Bronchial epithelial cell (primary cell): ENCODE measurements around the gene MTA1. TPM values are rescaled to one million over a fixed set of nuclear protein-coding genes. Genes with fewer than 3 reads are reported as not detected.

Experiments
- DNase-seq: peaks from one replicate; pipeline ENCODE4 v3.0.0-alpha.2; 2010; ENCODE audit warnings: low read depth
- FAIRE-seq: peaks from 2 replicates; lab custom pipeline; 2011; peaks lifted over from hg19 to GRCh38; lab: Jason Lieb, UNC
- H3K27me3 ChIP-seq: 2 replicates; pipeline ENCODE4 v1.5.1; 2011; ENCODE audit warnings: low read length; ENCODE audit not compliant: control insufficient read depth, insufficient read depth
- H3K36me3 ChIP-seq: 2 replicates; pipeline ENCODE4 v1.5.1; 2011; ENCODE audit warnings: low read length; ENCODE audit not compliant: control insufficient read depth, insufficient read depth
- H3K4me3 ChIP-seq: 2 replicates; pipeline ENCODE4 v1.5.1; 2011; ENCODE audit warnings: mild to moderate bottlenecking, low read depth, low read length, control low read depth
- total RNA-seq: library from RNA; depleted of rRNA; stranded (reverse); fragments of >200 nt; gene quantifications from 2 replicates; pipeline ENCODE4 v1.2.1, GENCODE V29; 2014
- TF ChIP-seq, protein P1 (sequence below): IDR thresholded peaks from 2 replicates; pipeline ENCODE4 v1.5.1; 2011; ENCODE audit warnings: mild to moderate bottlenecking, moderate library complexity, low read length, control low read depth, inconsistent platforms; ENCODE audit not compliant: insufficient read depth, severe bottlenecking

MTA1 gene
- total RNA-seq, 1 donor from 2014 or later = 25.5 TPM

DNA sequence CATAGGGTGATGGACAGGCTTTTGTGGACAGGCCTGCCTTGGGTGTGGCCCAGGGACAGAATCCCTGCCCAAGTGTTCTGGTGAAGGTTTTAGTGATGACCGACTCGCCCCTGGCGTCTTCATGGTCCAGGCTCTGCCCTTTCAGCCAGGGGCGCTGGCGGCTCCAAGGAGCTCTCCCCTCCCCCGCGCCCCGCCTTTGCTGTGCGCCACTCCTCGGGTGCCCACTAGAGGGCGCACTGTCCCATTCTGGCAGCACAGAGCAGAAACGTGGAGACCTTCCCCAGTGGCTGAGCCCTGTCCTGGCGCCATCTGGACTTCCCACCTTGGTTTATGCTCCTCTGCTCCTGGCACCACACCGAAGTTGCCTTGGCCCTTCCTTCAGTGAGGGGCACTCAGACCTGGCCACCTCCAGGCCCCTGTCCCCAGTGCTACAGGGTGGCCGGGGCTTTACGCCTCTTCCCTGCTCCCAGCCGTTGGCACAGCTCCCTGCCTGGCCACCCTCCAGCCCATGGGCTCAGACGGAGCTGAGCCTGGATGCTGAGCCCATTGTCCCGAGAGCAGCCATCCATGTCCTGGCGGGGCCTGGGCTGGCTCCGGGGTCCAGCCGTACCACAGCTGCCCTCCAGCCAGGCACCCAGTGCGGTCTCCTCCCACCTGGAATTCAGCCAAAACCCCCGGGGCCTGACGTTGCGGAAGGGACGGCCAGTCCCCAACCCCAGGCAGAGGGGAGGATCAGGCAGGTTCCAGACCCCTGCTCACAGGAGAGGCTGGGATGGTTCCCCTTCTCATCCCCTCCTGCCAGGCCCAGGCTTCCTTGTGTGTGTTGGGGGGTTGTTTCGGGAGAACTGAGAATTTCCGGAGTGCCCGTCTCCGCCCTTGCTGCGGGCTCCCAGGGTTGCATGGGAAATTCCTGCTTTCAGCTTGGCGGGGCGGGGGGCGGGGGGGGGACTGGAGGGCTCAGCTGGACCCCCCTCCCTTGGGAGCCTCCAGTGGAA, 61.5 kb downstream of the MTA1 start:
- H3K4me3 ChIP-seq = peak overlapping the region; percentile 19
- FAIRE-seq = no peak
- peaks cover 1% of the 10 kb centered on the region for H3K36me3 ChIP-seq
- TF ChIP-seq, protein P1, sequence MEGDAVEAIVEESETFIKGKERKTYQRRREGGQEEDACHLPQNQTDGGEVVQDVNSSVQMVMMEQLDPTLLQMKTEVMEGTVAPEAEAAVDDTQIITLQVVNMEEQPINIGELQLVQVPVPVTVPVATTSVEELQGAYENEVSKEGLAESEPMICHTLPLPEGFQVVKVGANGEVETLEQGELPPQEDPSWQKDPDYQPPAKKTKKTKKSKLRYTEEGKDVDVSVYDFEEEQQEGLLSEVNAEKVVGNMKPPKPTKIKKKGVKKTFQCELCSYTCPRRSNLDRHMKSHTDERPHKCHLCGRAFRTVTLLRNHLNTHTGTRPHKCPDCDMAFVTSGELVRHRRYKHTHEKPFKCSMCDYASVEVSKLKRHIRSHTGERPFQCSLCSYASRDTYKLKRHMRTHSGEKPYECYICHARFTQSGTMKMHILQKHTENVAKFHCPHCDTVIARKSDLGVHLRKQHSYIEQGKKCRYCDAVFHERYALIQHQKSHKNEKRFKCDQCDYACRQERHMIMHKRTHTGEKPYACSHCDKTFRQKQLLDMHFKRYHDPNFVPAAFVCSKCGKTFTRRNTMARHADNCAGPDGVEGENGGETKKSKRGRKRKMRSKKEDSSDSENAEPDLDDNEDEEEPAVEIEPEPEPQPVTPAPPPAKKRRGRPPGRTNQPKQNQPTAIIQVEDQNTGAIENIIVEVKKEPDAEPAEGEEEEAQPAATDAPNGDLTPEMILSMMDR = peak; percentile 99
- no peaks in the 10 kb centered on the region for H3K27me3 ChIP-seq
- DNase-seq = peak; percentile 69

DNA sequence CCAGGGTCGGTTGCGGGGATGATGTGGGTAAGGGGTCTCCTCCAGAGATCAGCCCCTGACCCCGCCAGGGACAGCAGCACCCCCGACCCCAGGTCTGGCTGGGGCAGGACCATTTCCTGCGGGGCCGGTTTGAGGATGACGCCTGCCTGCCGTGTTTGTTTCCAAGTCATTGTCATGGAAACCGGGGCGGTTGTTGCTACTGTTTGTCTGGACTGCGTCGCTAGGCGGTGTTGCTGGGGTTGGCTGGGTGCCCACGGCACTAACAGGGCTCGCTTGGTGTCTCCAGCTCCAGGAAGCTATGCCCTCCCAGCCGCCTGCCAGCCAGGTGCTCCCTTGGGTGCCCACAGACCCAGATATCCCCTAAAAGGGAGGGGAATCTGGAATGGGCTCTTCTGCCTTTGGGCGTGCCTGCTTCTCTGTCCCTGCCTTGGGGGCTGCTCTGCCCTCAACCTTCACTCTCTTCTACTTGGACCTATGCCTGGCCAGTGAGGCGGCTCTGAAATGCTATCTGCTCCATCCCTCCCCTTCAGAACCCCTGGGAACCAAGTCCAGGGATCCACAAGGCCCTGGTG, 62.3 kb downstream of the MTA1 start:
- Histone ChIP-seq H3K36me3 (peaks cover 1% of the 10 kb centered on the region), H3K27me3 (no peaks in the 10 kb centered on the region), H3K4me3 (no peak overlapping the region)
- FAIRE-seq = peak; percentile 13
- DNase-seq = peak; percentile 93
- TF ChIP-seq, protein P1 = peak; percentile 41

DNA sequence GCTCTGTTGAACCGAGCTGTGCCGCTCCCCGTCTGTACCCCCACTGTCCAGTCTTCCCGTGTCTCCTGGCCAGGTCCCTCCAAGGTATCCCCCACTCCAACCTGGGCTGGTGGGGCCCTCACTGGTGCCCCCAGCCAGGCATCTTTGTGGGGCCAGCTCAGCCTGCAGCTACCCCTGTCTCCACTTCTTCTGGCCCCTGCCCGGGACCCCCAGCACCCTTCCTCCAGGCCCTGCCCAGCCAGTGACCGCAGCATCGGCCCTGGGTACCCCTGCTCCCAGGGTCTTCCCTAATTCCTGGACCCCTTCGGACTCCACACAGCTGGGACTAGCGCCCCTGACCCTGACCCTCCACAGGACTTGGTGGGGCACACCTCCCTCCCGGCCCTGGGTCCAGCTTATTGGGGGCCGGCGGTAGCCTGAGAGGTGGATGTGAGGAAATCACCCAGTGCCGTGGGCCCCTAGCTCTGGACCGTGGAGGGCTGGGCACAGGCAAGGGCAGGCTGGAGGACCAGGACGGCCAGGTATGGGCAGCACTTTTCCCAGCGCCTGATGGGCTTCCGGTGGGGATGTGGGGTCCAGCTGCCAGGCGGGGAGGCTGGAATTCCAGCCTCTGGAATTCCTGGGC, 63.0 kb downstream of the MTA1 start:
- FAIRE-seq (no peak), DNase-seq (no peak)
- TF ChIP-seq, protein P1 = no peak
- no peak overlapping the region for H3K4me3 ChIP-seq
- no peaks in the 10 kb centered on the region for H3K27me3 ChIP-seq
- peaks cover 1% of the 10 kb centered on the region for H3K36me3 ChIP-seq

DNA sequence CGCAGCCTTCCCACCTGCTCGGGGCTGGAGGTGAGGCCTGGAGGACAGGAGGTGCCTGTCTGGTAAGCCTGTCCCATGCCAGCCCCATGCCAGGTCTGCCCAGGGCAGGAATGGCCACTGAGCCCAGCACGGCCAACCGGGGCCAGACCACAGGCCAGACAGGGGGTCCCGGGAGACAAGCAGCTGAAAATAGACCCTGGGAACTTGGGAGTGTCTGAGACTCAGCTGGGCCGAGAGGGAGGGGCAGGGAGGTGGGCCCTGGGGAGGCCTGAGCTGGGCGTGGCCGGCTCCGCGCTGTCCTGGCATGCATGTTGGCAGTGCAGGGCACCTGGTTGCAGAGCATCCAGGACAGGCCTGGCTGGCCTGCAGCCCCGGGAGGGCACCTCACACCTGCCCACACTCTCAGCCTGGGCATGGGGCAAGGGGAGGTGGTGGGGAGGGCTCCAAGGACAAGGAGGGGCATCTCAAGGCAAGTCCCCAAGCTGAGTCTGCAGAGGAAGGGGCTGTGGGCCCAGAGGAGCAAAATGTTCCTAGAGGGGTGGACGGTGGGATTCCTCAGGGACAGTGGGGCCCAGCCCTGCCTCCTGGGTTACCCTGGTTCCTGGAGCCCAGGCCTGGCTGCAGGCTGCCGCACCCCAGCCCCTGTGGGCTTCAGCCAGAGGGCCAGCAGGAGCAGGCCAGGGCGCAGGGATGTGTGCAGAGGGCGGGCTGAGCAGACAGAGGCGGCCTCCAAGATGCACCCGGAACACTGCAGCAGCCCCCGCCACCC, 63.9 kb downstream of the MTA1 start:
- Histone ChIP-seq H3K36me3 (peaks cover 1% of the 10 kb centered on the region), H3K27me3 (no peaks in the 10 kb centered on the region), H3K4me3 (no peak overlapping the region)
- no peak for FAIRE-seq
- TF ChIP-seq, protein P1 = no peak
- DNase-seq = no peak
